GM12874 (cell line): ENCODE measurements around the gene MAP7.

Source experiments
- CTCF ChIP-seq: IDR thresholded peaks from 2 replicates; pipeline ENCODE4 v1.5.1; 2011; ENCODE audit warnings: low read depth, mild to moderate bottlenecking, control low read depth, low read length, moderate library complexity; ENCODE audit not compliant: insufficient read depth

The MAP7 gene

GRCh38 chr6:136511397-136511796 lies 38.8 kb downstream of the MAP7 start:
- no peak for TF ChIP-seq CTCF

- no peak for TF ChIP-seq CTCF
Observed at GRCh38 chr6:136510782-136511181, 39.4 kb downstream of the MAP7 start.

- no peak for TF ChIP-seq CTCF
Observed at GRCh38 chr6:136510299-136510698, 39.9 kb downstream of the MAP7 start.

GRCh38 chr6:136508725-136509392 lies 41.4 kb downstream of the MAP7 start:
- TF ChIP-seq CTCF, result no peak

- no peak for TF ChIP-seq CTCF
Observed at GRCh38 chr6:136506124-136506799, 44.0 kb downstream of the MAP7 start.

GRCh38 chr6:136503303-136504029 lies 46.8 kb downstream of the MAP7 start:
- no peak for TF ChIP-seq CTCF

GRCh38 chr6:136502786-136503185 lies 47.4 kb downstream of the MAP7 start:
- TF ChIP-seq CTCF, result no peak
